WTC11 (cell line): ENCODE results near the gene VAT1. TPM values are rescaled to one million over a fixed set of nuclear protein-coding genes. Genes with fewer than 3 reads are reported as not detected.

Experiments
- ATAC-seq: fragments of 200-7000 bp; cut with Tn5 transposase; 2 replicates; pipeline ENCODE4 v1.10.0; 2021; ENCODE audit warnings: mild to moderate bottlenecking, moderate library complexity
- CTCF ChIA-PET: fragments of 300-600 bp; sonication (Branson Sonifier 250); formaldehyde crosslinking; loops from one replicate; lab custom pipeline; 2021; ENCODE audit warnings: antibody characterized with exemption; lab: Charles Lee
- POLR2A ChIA-PET: fragments of 350-600 bp; sonication (Branson Sonifier 250); formaldehyde crosslinking; loops from one replicate; lab custom pipeline; 2021; ENCODE audit warnings: antibody characterized with exemption; lab: Charles Lee
- DNase-seq: peaks from one replicate; pipeline ENCODE4 v3.0.0; 2021; ENCODE audit warnings: low spot score
- H3K27ac Mint-ChIP-seq: 2 replicates; pipeline ENCODE4 v1.8.0; 2021; ENCODE audit warnings: mixed read lengths
- H3K27me3 Mint-ChIP-seq: 2 replicates; pipeline ENCODE4 v1.8.0; 2021; ENCODE audit warnings: low read depth, mild to moderate bottlenecking, moderate library complexity, mixed read lengths
- H3K36me3 Mint-ChIP-seq: 2 replicates; pipeline ENCODE4 v1.8.0; 2021; ENCODE audit warnings: mixed read lengths
- H3K4me1 Mint-ChIP-seq: 2 replicates; pipeline ENCODE4 v1.8.0; 2022; ENCODE audit warnings: mixed read lengths
- H3K4me3 Mint-ChIP-seq: 2 replicates; pipeline ENCODE4 v1.8.0; 2021; ENCODE audit warnings: mild to moderate bottlenecking, moderate library complexity, mixed read lengths
- H3K9me3 Mint-ChIP-seq: 2 replicates; pipeline ENCODE4 v1.8.0; 2021; ENCODE audit warnings: mixed read lengths
- MAX ChIP-seq: sonication (generic); formaldehyde crosslinking; IDR thresholded peaks from 2 replicates; pipeline ENCODE4 v1.8.0; 2022; ENCODE audit warnings: mild to moderate bottlenecking, missing genetic modification reagents
- NFATC4 ChIP-seq: fragments of 250-450 bp; sonication (Bioruptor Pico); IDR thresholded peaks from 2 replicates; pipeline ENCODE4 v1.9.0; 2021; ENCODE audit warnings: mild to moderate bottlenecking
- NFYB ChIP-seq: sonication (generic); formaldehyde crosslinking; conservative IDR thresholded peaks from 2 replicates; pipeline ENCODE4 v1.8.0; 2022; ENCODE audit warnings: low read depth, missing genetic modification reagents
- NR2C2 ChIP-seq: sonication (generic); formaldehyde crosslinking; IDR thresholded peaks from 2 replicates; pipeline ENCODE4 v1.8.0; 2022; ENCODE audit warnings: mild to moderate bottlenecking, missing genetic modification reagents
- PRDM15 ChIP-seq: sonication (generic); formaldehyde crosslinking; IDR thresholded peaks from 2 replicates; pipeline ENCODE4 v1.8.0; 2022; ENCODE audit warnings: missing genetic modification reagents
- SMAD3 ChIP-seq: sonication (generic); formaldehyde crosslinking; IDR thresholded peaks from 2 replicates; pipeline ENCODE4 v1.8.0; 2022; ENCODE audit warnings: missing genetic modification reagents, mild to moderate bottlenecking, borderline replicate concordance
- ZMAT4 ChIP-seq: fragments of 250-450 bp; sonication (Bioruptor Pico); IDR thresholded peaks from 2 replicates; pipeline ENCODE4 v1.9.0; 2021; ENCODE audit warnings: mild to moderate bottlenecking
- ZNF121 ChIP-seq: sonication (generic); formaldehyde crosslinking; IDR thresholded peaks from 2 replicates; pipeline ENCODE4 v1.8.0; 2023; ENCODE audit warnings: missing genetic modification reagents
- ZNF416 ChIP-seq: fragments of 250-450 bp; sonication (Bioruptor Pico); IDR thresholded peaks from 2 replicates; pipeline ENCODE4 v1.9.0; 2021; ENCODE audit warnings: mild to moderate bottlenecking, inconsistent platforms
- total RNA-seq: library from RNA; stranded (reverse); gene quantifications from 3 replicates; pipeline ENCODE4 v1.2.3, GENCODE V29; 2021
- TF ChIP-seq, protein P1 (sequence below): sonication (generic); formaldehyde crosslinking; IDR thresholded peaks from 2 replicates; pipeline ENCODE4 v1.8.1; 2022; ENCODE audit warnings: mild to moderate bottlenecking, moderate library complexity, missing genetic modification reagents

The VAT1 gene
- total RNA-seq, 1 experiment from 2014 or later = 298 TPM

- Mint-ChIP-seq H3K27me3 (no peaks in the 10 kb centered on the region), H3K27ac (no peak overlapping the region), H3K36me3 (peaks cover 52% of the 10 kb centered on the region), H3K9me3 (no peaks in the 10 kb centered on the region), H3K4me3 (no peak overlapping the region), H3K4me1 (peaks cover 10% of the 10 kb centered on the region)
- DNase-seq = no peak
- CTCF ChIA-PET = interaction anchor here (0.6 kb wide), 1 partner anchor 82 kb away, joined by 3 read pairs; no protein-coding TSS in a partner anchor
- POLR2A ChIA-PET = no interaction called here
- ATAC-seq = no peak
- TF ChIP-seq SMAD3 (CRISPR knock-in tag) (no peak), ZMAT4 (CRISPR knock-in tag) (no peak), ZNF416 (CRISPR knock-in tag) (no peak), PRDM15 (CRISPR knock-in tag) (no peak)
Observed at GRCh38 chr17:42992872-42993271, 29.3 kb downstream of the VAT1 start.

- no peak overlapping the region for H3K27ac Mint-ChIP-seq
- CTCF ChIA-PET = no interaction called here
- no peaks in the 10 kb centered on the region for H3K27me3 Mint-ChIP-seq
- POLR2A ChIA-PET = interaction anchor here (0.6 kb wide), 1 partner anchor 431 kb away, joined by 3 read pairs; no protein-coding TSS in a partner anchor
- no peaks in the 10 kb centered on the region for H3K4me1 Mint-ChIP-seq
- H3K4me3 Mint-ChIP-seq = no peak overlapping the region
- no peaks in the 10 kb centered on the region for H3K9me3 Mint-ChIP-seq
- no peak for DNase-seq
- no peak for TF ChIP-seq PRDM15 (CRISPR knock-in tag)
- TF ChIP-seq, protein P1, sequence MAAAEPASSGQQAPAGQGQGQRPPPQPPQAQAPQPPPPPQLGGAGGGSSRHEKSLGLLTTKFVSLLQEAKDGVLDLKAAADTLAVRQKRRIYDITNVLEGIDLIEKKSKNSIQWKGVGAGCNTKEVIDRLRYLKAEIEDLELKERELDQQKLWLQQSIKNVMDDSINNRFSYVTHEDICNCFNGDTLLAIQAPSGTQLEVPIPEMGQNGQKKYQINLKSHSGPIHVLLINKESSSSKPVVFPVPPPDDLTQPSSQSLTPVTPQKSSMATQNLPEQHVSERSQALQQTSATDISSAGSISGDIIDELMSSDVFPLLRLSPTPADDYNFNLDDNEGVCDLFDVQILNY (CRISPR knock-in tag) = no peak
- peaks cover 55% of the 10 kb centered on the region for H3K36me3 Mint-ChIP-seq
- ATAC-seq = no peak
Observed at GRCh38 chr17:42991471-42991870, 30.7 kb downstream of the VAT1 start.

GRCh38 chr17:42989726-42990652 is 32.2 kb downstream of the VAT1 start:
- Mint-ChIP-seq H3K27me3 (no peaks in the 10 kb centered on the region), H3K27ac (no peak overlapping the region), H3K36me3 (peaks cover 66% of the 10 kb centered on the region), H3K4me1 (no peaks in the 10 kb centered on the region), H3K9me3 (no peaks in the 10 kb centered on the region), H3K4me3 (no peak overlapping the region)
- no peak for ATAC-seq
- TF ChIP-seq NFATC4 (CRISPR knock-in tag) = no peak
- no peak for TF ChIP-seq ZNF121 (CRISPR knock-in tag)
- no peak for TF ChIP-seq NR2C2
- TF ChIP-seq MAX = no peak
- no peak for TF ChIP-seq NFYB (CRISPR knock-in tag)
- no peak for DNase-seq
- ChIA-PET POLR2A (no interaction called here), CTCF (no interaction called here)
